HG03175 (cell line): ENCODE results near the gene SLC22A23.

Experiments
- ATAC-seq: cut with Tn5 transposase; IDR thresholded peaks from one replicate; pipeline ENCODE4 v1.9.1; 2021; ENCODE audit warnings: mild to moderate bottlenecking, moderate library complexity; ENCODE audit not compliant: unreplicated experiment

Gene SLC22A23

GRCh38 chr6:3289664-3290055 is 167.2 kb downstream of the SLC22A23 start:
- no peak for ATAC-seq

GRCh38 chr6:3288711-3289663 is 167.9 kb downstream of the SLC22A23 start:
- no peak for ATAC-seq

DNA sequence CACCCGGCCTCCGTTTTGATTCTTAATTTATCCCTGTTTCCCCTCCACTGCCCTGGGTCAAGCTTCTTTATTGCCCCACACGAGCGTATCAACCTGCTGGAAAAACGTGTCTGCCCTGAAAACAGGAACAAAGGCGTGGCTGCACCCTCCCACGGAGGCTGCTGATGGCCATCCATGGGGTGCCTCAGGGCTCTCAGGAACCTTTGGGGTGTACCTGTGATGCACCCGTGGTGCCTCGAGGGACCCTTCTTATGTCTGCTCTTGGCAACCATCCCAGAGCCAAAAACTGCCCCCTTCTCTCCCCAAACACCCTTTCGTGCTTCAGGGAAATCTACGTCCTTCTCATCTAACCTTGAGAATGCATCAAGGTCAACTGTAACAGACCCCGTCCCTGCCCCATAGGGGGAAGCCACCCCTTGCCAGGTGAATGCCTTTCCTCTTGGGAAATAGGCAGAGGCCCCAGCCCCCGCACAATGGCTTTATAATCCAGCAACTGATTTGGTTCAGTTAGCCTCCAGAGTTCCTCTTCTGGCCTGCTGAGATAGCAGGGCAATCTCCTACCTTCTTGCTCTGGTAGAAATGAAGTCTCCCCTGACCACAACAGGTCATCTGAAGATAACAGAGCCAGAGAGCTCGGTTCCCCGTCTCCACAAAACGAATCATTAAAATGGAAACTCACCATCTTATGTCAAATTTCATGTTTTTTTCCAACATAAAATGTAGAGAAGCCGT is 168.7 kb downstream of the SLC22A23 start:
- no peak for ATAC-seq

DNA sequence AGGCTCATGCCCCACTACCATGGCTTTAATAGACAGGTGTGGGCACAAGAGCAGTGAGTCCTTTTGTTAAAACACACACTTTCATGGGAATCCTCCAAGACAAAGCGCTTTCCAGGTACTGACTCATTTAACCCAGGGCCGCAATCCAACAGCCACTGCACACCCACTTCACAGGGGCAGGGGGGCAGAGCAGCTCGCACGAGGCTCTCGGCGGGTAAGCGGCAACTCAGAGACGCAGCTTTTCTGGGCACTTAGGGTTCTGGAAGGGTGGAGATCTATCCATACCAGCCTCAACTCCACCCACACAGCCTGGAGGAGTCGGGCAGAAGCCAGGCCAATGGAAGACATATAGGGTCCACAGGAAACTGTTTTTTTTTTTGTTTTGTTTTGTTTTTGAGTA is 169.5 kb downstream of the SLC22A23 start:
- no peak for ATAC-seq

DNA sequence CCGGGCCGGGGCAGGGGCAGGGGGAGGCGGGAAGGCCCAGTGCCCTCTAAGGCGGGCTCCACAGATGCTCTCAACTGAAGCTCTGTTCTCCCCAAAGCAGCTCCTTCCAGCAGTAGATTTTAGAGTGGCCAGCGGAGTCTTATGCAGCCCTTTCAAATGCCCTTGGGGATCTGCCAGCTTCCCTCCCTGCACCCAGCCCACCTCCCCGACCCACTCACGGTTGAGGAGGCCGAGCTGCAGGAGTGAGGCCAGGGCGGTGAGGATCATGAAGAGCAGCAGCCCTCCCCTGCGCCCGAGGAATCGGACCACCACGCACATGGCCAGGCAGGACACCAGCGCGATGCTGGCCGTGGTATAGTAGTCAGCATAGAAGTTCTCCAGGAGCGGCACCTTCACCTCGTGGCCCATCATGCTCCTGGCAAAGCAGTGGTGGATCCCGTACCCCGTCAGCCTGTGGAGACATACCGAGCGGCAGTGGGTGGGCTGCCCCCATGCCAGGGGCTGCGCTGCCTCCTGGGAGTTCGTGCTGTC is 170.1 kb downstream of the SLC22A23 start:
- no peak for ATAC-seq

DNA sequence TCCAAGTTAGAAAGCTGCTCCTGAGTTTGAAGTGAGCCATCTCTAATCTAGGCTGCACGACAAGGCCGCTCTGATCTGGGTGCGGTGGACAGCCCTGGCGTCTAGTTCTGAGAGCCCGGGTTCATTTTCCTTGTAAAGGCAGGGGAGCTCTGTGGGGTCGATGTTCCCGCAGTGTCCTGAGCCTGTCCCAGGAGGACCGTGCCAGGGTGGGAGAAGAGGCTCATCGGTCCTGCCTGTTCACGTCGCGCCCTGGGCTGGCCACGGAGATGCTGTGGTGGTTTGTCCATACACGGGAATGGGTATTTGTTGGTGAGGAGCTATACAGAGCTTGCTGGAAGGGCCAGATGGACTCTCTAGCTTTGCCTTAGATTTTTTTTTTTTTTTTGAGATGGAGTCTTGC is 171.1 kb downstream of the SLC22A23 start:
- ATAC-seq = no peak

GRCh38 chr6:3285049-3285639 is 171.7 kb downstream of the SLC22A23 start:
- ATAC-seq = no peak

DNA sequence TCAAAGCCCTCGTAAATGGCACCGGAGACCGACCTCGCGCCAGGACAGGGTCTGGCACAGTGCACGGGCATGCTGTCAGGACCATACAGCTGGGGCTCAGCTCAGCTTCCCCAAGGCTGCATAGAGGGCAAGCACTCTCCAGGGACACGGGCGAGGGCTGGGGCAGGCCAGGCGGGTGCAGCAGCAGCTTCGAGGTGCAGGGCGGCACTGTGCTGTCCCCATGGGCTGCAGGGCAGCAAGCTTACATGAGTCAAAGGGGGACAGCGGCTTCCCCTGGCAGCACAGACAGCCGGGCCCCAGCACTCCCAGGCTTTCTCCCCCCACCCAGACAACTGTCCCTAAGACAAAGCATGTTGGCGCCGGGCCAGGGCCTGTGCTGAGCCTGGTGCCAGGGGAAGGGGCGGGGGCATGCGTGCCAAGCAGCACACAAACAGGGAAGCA is 172.4 kb downstream of the SLC22A23 start:
- ATAC-seq = no peak

- ATAC-seq = no peak
These were observed 173.0 kb downstream of the SLC22A23 start for GRCh38 chr6:3283641-3284435.

GRCh38 chr6:3283241-3283640 is 173.6 kb downstream of the SLC22A23 start:
- no peak for ATAC-seq

GRCh38 chr6:3282476-3283236 is 174.2 kb downstream of the SLC22A23 start:
- no peak for ATAC-seq

DNA sequence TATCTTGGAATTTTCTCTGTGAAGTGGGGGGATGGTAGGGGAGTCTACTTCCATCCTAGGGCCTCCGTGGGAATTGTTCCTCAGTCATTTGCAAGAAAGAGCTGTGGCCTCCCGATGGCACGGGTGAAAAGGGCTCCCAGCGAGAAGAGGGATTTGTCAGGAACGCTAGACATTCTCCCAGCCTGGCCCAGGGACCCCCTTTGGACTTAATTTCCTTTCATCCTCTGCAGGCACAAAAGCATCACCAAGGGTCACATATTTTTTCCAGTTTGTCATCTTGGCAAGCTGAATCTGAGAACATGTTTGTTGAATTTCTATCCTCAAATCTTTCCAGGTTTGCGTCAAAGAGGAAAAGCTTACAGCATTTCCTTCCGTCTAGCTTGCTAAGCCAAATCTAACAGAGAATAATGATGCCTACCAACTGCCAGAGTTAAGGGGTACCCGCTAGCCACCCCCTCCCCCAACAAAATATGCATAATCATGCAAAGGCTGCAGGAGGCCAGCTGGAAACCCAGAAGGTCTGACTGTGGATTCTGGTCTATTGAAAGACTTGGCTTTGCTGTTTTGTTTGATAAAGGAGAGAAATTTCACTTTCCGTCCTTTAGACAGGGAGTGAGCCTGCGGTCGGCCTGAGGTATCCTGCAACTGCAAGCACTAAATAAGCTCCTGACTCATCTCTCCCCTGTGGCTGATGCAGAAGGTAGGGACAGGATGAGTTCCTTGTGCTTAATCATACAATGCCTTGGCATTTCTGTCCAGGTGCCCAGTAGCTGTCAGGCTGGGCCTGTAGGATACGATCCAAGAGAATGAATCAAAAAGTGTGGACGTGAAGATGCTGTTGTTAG is 175.0 kb downstream of the SLC22A23 start:
- ATAC-seq = no peak

GRCh38 chr6:3280866-3281465 is 175.9 kb downstream of the SLC22A23 start:
- no peak for ATAC-seq

DNA sequence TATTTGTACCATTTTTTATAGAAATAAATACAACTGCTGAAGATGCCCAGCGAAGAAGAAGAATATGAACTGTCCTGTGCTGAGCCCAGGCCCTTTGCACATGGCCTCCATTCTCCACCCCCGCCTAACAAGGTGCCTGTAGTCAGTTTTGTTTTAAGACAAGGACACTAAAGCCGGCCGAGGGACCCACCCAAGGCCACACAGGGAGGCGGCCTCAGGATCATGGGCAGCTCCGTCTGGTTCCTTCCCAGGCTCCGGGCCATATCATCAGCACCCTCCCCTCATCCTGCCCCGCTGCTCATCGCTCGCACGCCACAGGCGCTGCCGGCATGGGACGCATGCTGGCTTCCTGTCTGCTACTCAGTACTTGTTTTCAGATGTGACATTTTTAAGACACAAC is 176.8 kb downstream of the SLC22A23 start:
- ATAC-seq = no peak

- no peak for ATAC-seq
These were observed 178.2 kb downstream of the SLC22A23 start for GRCh38 chr6:3278691-3279090.

- no peak for ATAC-seq
These were observed 178.9 kb downstream of the SLC22A23 start for GRCh38 chr6:3277851-3278416.

- ATAC-seq = no peak
These were observed 179.6 kb downstream of the SLC22A23 start for GRCh38 chr6:3277251-3277650.
